AG09309 (cell line): Measurements from ENCODE around the gene TASP1.

Source experiments
- DNase-seq: peaks from one replicate; pipeline ENCODE4 v3.0.0-alpha.2; 2010; ENCODE audit warnings: low read depth
- H3K4me3 ChIP-seq: 2 replicates; pipeline ENCODE4 v1.5.1; 2011; ENCODE audit warnings: mild to moderate bottlenecking, low read depth, low read length, moderate library complexity; ENCODE audit not compliant: control insufficient read depth
- CTCF ChIP-seq: IDR thresholded peaks from 2 replicates; pipeline ENCODE4 v1.5.1; 2011; ENCODE audit warnings: mild to moderate bottlenecking, low read depth, low read length, inconsistent platforms; ENCODE audit not compliant: insufficient read depth, control insufficient read depth; ENCODE audit errors: missing control alignments

TASP1 gene

GRCh38 chr20:13638496-13639149 lies at the start of gene TASP1:
TSS of gene TASP1 (minus strand) at chr20:13638932. CDS start at chr20:13630078, 8,854 bp downstream.
- peak within 1 kb of the TSS; percentile 92 for H3K4me3 ChIP-seq
- no peak for TF ChIP-seq CTCF
- DNase-seq = peak; percentile 75

- no peak for TF ChIP-seq CTCF
- no peak overlapping the region for H3K4me3 ChIP-seq
- no peak for DNase-seq
Measured at GRCh38 chr20:13687815-13688214, 49.1 kb upstream of the TASP1 start.

GRCh38 chr20:13685623-13686022 lies 46.9 kb upstream of the TASP1 start:
- TF ChIP-seq CTCF = no peak
- DNase-seq = no peak
- H3K4me3 ChIP-seq = no peak overlapping the region

- DNase-seq = no peak
- TF ChIP-seq CTCF = no peak
- H3K4me3 ChIP-seq = no peak overlapping the region
Measured at GRCh38 chr20:13684566-13685222, 46.0 kb upstream of the TASP1 start.

GRCh38 chr20:13683833-13684232 lies 45.1 kb upstream of the TASP1 start:
- TF ChIP-seq CTCF = no peak
- H3K4me3 ChIP-seq = no peak overlapping the region
- DNase-seq = no peak

- no peak for TF ChIP-seq CTCF
- no peak overlapping the region for H3K4me3 ChIP-seq
- DNase-seq = no peak
Measured at GRCh38 chr20:13681248-13682125, 42.8 kb upstream of the TASP1 start.
